Activated CD4-positive, alpha-beta T cell treated with anti-CD3 and anti-CD28 coated beads, Interleukin-2, amount 10 ng/mL, durations not matched to agents 7 days and 5 days (primary cell): ENCODE data around the gene EDNRA. TPM values are rescaled to one million over a fixed set of nuclear protein-coding genes. Genes with fewer than 3 reads are reported as not detected.
"Not testable (repeated sequence)": the region's sequence is repeated elsewhere in the genome, so short reads cannot be mapped to it uniquely, and the experiment has no call there.

Experiments used
- CTCF ChIA-PET: fragments of 350-600 bp; sonication (Branson Sonifier 250); formaldehyde crosslinking; loops from one replicate; lab custom pipeline; 2021; ENCODE audit warnings: antibody characterized with exemption; lab: Charles Lee
- POLR2A ChIA-PET: fragments of 350-600 bp; sonication (Branson Sonifier 250); formaldehyde crosslinking; loops from one replicate; lab custom pipeline; 2021; ENCODE audit warnings: antibody characterized with exemption; lab: Charles Lee
- DNase-seq: peaks from one replicate; pipeline ENCODE4 v3.0.0-alpha.2; 2020
- H3K27ac Mint-ChIP-seq: one replicate; pipeline ENCODE4 v1.8.0; 2021; ENCODE audit warnings: mild to moderate bottlenecking, moderate library complexity, mixed read lengths
- H3K27me3 Mint-ChIP-seq: one replicate; pipeline ENCODE4 v1.8.0; 2021; ENCODE audit warnings: mixed read lengths
- H3K36me3 Mint-ChIP-seq: one replicate; pipeline ENCODE4 v1.8.0; 2021; ENCODE audit warnings: low read depth, mixed read lengths
- H3K4me1 Mint-ChIP-seq: one replicate; pipeline ENCODE4 v1.8.0; 2021; ENCODE audit warnings: mixed read lengths
- H3K4me3 Mint-ChIP-seq: one replicate; pipeline ENCODE4 v1.8.0; 2021; ENCODE audit warnings: mild to moderate bottlenecking, moderate library complexity, mixed read lengths
- H3K9me3 Mint-ChIP-seq: one replicate; pipeline ENCODE4 v1.8.0; 2021; ENCODE audit warnings: mixed read lengths
- total RNA-seq, 2 experiments: library from RNA; stranded (reverse); gene quantifications; one replicate each; pipeline ENCODE4 v1.2.3, GENCODE V29; 2021

EDNRA gene
- total RNA-seq: not detected

- no peak within 1 kb of the TSS for H3K4me3 Mint-ChIP-seq
- ChIA-PET POLR2A (no interaction called here), CTCF (no interaction called here)
- H3K4me1 Mint-ChIP-seq: no peaks in the 10 kb centered on the region
- H3K27ac Mint-ChIP-seq: no peak within 1 kb of the TSS
- H3K27me3 Mint-ChIP-seq: peaks cover 36% of the 10 kb centered on the region
- no peak for DNase-seq
- no peaks in the 10 kb centered on the region for H3K36me3 Mint-ChIP-seq
- H3K9me3 Mint-ChIP-seq: no peaks in the 10 kb centered on the region
Measured at GRCh38 chr4:147480891-147481576, at the start of gene EDNRA. Gene EDNRA, plus strand, starts transcription at chr4:147481097. Its CDS starts 4,585 bp downstream, at chr4:147485682.

- H3K4me3 Mint-ChIP-seq, CTCF ChIA-PET, H3K36me3 Mint-ChIP-seq, H3K27ac Mint-ChIP-seq, H3K27me3 Mint-ChIP-seq, H3K4me1 Mint-ChIP-seq, DNase-seq, POLR2A ChIA-PET: not testable (repeated sequence)
- H3K9me3 Mint-ChIP-seq: peaks cover 10% of the 10 kb centered on the region
Measured at GRCh38 chr4:147434370-147434769, 46.5 kb upstream of the EDNRA start.

GRCh38 chr4:147440442-147440841, 40.5 kb upstream of the EDNRA start:
- ChIA-PET CTCF (no interaction called here), POLR2A (no interaction called here)
- H3K9me3 Mint-ChIP-seq: peaks cover 3% of the 10 kb centered on the region
- no peaks in the 10 kb centered on the region for H3K27me3 Mint-ChIP-seq
- H3K27ac Mint-ChIP-seq: no peak overlapping the region
- H3K36me3 Mint-ChIP-seq: no peaks in the 10 kb centered on the region
- H3K4me3 Mint-ChIP-seq: no peak overlapping the region
- H3K4me1 Mint-ChIP-seq: no peaks in the 10 kb centered on the region
- DNase-seq: no peak

GRCh38 chr4:147447786-147448185, 33.1 kb upstream of the EDNRA start:
- no peak for DNase-seq
- H3K27me3 Mint-ChIP-seq: no peaks in the 10 kb centered on the region
- CTCF ChIA-PET: interaction anchor here (0.6 to 0.7 kb wide), 2 partner anchors 28 to 552 kb away, joined by 5 read pairs; no protein-coding TSS in a partner anchor
- POLR2A ChIA-PET: no interaction called here
- no peaks in the 10 kb centered on the region for H3K9me3 Mint-ChIP-seq
- no peak overlapping the region for H3K27ac Mint-ChIP-seq
- H3K4me3 Mint-ChIP-seq: no peak overlapping the region
- no peaks in the 10 kb centered on the region for H3K36me3 Mint-ChIP-seq
- H3K4me1 Mint-ChIP-seq: no peaks in the 10 kb centered on the region

- ChIA-PET POLR2A (no interaction called here), CTCF (no interaction called here)
- no peaks in the 10 kb centered on the region for H3K4me1 Mint-ChIP-seq
- H3K27ac Mint-ChIP-seq: no peak overlapping the region
- no peaks in the 10 kb centered on the region for H3K9me3 Mint-ChIP-seq
- no peak for DNase-seq
- H3K36me3 Mint-ChIP-seq: no peaks in the 10 kb centered on the region
- H3K27me3 Mint-ChIP-seq: no peaks in the 10 kb centered on the region
- H3K4me3 Mint-ChIP-seq: no peak overlapping the region
Measured at GRCh38 chr4:147453561-147454141, 27.2 kb upstream of the EDNRA start.

- no peaks in the 10 kb centered on the region for H3K4me1 Mint-ChIP-seq
- CTCF ChIA-PET: no interaction called here
- H3K36me3 Mint-ChIP-seq: no peaks in the 10 kb centered on the region
- no peak overlapping the region for H3K27ac Mint-ChIP-seq
- H3K9me3 Mint-ChIP-seq: no peaks in the 10 kb centered on the region
- POLR2A ChIA-PET: no interaction called here
- H3K27me3 Mint-ChIP-seq: no peaks in the 10 kb centered on the region
- H3K4me3 Mint-ChIP-seq: no peak overlapping the region
- DNase-seq: no peak
Measured at GRCh38 chr4:147456706-147457105, 24.2 kb upstream of the EDNRA start.

- no peaks in the 10 kb centered on the region for H3K36me3 Mint-ChIP-seq
- no peak for DNase-seq
- no peaks in the 10 kb centered on the region for H3K27me3 Mint-ChIP-seq
- H3K4me1 Mint-ChIP-seq: no peaks in the 10 kb centered on the region
- H3K27ac Mint-ChIP-seq: no peak overlapping the region
- CTCF ChIA-PET: no interaction called here
- H3K4me3 Mint-ChIP-seq: no peak overlapping the region
- POLR2A ChIA-PET: no interaction called here
- peaks cover 4% of the 10 kb centered on the region for H3K9me3 Mint-ChIP-seq
Measured at GRCh38 chr4:147461161-147461560, 19.7 kb upstream of the EDNRA start.

GRCh38 chr4:147463065-147463464, 17.8 kb upstream of the EDNRA start:
- H3K27ac Mint-ChIP-seq: no peak overlapping the region
- H3K36me3 Mint-ChIP-seq: no peaks in the 10 kb centered on the region
- H3K4me1 Mint-ChIP-seq: no peaks in the 10 kb centered on the region
- H3K4me3 Mint-ChIP-seq: no peak overlapping the region
- no peaks in the 10 kb centered on the region for H3K27me3 Mint-ChIP-seq
- peaks cover 4% of the 10 kb centered on the region for H3K9me3 Mint-ChIP-seq
- CTCF ChIA-PET: no interaction called here
- POLR2A ChIA-PET: no interaction called here
- DNase-seq: no peak

- no peaks in the 10 kb centered on the region for H3K4me1 Mint-ChIP-seq
- ChIA-PET CTCF (no interaction called here), POLR2A (no interaction called here)
- no peak overlapping the region for H3K27ac Mint-ChIP-seq
- H3K27me3 Mint-ChIP-seq: no peaks in the 10 kb centered on the region
- no peak for DNase-seq
- no peak overlapping the region for H3K4me3 Mint-ChIP-seq
- peaks cover 4% of the 10 kb centered on the region for H3K9me3 Mint-ChIP-seq
- H3K36me3 Mint-ChIP-seq: no peaks in the 10 kb centered on the region
Measured at GRCh38 chr4:147465461-147465860, 15.4 kb upstream of the EDNRA start.

GRCh38 chr4:147477439-147477838, 3.5 kb upstream of the EDNRA start:
- Mint-ChIP-seq H3K4me3 (no peak overlapping the region), H3K9me3 (peaks cover under 1% of the 10 kb centered on the region), H3K36me3 (no peaks in the 10 kb centered on the region), H3K4me1 (no peaks in the 10 kb centered on the region), H3K27ac (no peak overlapping the region), H3K27me3 (peaks cover 34% of the 10 kb centered on the region)
- ChIA-PET POLR2A (no interaction called here), CTCF (no interaction called here)
- no peak for DNase-seq

GRCh38 chr4:147479376-147479775, 1.5 kb upstream of the EDNRA start:
- no peak for DNase-seq
- Mint-ChIP-seq H3K9me3 (no peaks in the 10 kb centered on the region), H3K27me3 (peaks cover 34% of the 10 kb centered on the region), H3K36me3 (no peaks in the 10 kb centered on the region), H3K4me3 (no peak overlapping the region), H3K4me1 (no peaks in the 10 kb centered on the region), H3K27ac (no peak overlapping the region)
- ChIA-PET POLR2A (no interaction called here), CTCF (no interaction called here)

GRCh38 chr4:147479786-147480185, 1.1 kb upstream of the EDNRA start:
- DNase-seq: no peak
- Mint-ChIP-seq H3K4me1 (no peaks in the 10 kb centered on the region), H3K4me3 (no peak overlapping the region), H3K9me3 (no peaks in the 10 kb centered on the region), H3K27me3 (peaks cover 34% of the 10 kb centered on the region), H3K36me3 (no peaks in the 10 kb centered on the region), H3K27ac (no peak overlapping the region)
- ChIA-PET CTCF (no interaction called here), POLR2A (no interaction called here)

GRCh38 chr4:147480502-147480890, 401 bp upstream of the EDNRA start:
- POLR2A ChIA-PET: no interaction called here
- CTCF ChIA-PET: no interaction called here
- Mint-ChIP-seq H3K9me3 (no peaks in the 10 kb centered on the region), H3K36me3 (no peaks in the 10 kb centered on the region), H3K27ac (no peak overlapping the region), H3K4me1 (no peaks in the 10 kb centered on the region), H3K4me3 (no peak overlapping the region), H3K27me3 (peaks cover 36% of the 10 kb centered on the region)
- DNase-seq: no peak
